Kidney (tissue), 14 donors: ENCODE results near the gene OGFR. TPM values are rescaled to one million over a fixed set of nuclear protein-coding genes. Genes with fewer than 3 reads are reported as not detected.

Experiments
- DNase-seq, 5 donors: peaks; one replicate each; pipeline ENCODE4 v3.0.0-alpha.2; 2013 to 2020
- FAIRE-seq: peaks from 2 replicates; lab custom pipeline; 2012; peaks lifted over from hg19 to GRCh38; lab: Jason Lieb, UNC
- H3K27ac ChIP-seq, 2 donors: one replicate each; pipeline ENCODE4 v1.7.0; 2013; ENCODE audit warnings: low read depth in 2 of 2, low read length in 2 of 2, inconsistent platforms in 1 of 2
- H3K27me3 ChIP-seq: one replicate; pipeline ENCODE4 v1.7.1; 2013; ENCODE audit warnings: low read length, inconsistent platforms; ENCODE audit not compliant: control insufficient read depth, insufficient read depth
- H3K36me3 ChIP-seq, 3 donors: one replicate each; pipeline versions ENCODE4 v1.7.0 to v1.7.1; 2013; ENCODE audit warnings: low read length in 3 of 3, control low read depth in 1 of 3, inconsistent platforms in 1 of 3; ENCODE audit not compliant: insufficient read depth in 3 of 3, control insufficient read depth in 2 of 3
- H3K4me1 ChIP-seq, 3 donors: one replicate each; pipeline versions ENCODE4 v1.7.0 to v1.7.1; 2013; ENCODE audit warnings: low read length in 3 of 3, inconsistent platforms in 1 of 3, low read depth in 1 of 3; ENCODE audit not compliant: control insufficient read depth in 2 of 3, insufficient read depth in 2 of 3
- H3K4me3 ChIP-seq, 3 donors: one replicate each; pipeline versions ENCODE4 v1.7.0 to v1.8.1; 2013; ENCODE audit warnings: low read length in 3 of 3, control low read depth in 1 of 3, inconsistent platforms in 1 of 3
- H3K9ac ChIP-seq, 3 donors: one replicate each; pipeline versions ENCODE4 v1.7.0 to v1.7.1; 2013; ENCODE audit warnings: low read length in 3 of 3, control low read depth in 1 of 3, inconsistent platforms in 1 of 3
- H3K9me3 ChIP-seq, 3 donors: one replicate each; pipeline versions ENCODE4 v1.7.0 to v1.7.1; 2013; ENCODE audit warnings: low read length in 3 of 3, control low read depth in 1 of 3, inconsistent platforms in 1 of 3; ENCODE audit not compliant: control insufficient read depth in 2 of 3, insufficient read depth in 1 of 3
- intact Hi-C: fragments of 100-400 bp; cut with DNase I; formaldehyde crosslinking; loops from one replicate; pipeline ENCODE4 v1.11.1; 2022
- polyA plus RNA-seq: library from polyadenylated mRNA; stranded (reverse); fragments of 350-450 nt; fragmentation: Illumina TruSeq; extraction: RNeasy Lipid Tissue Mini Kit (QIAGEN cat#74804); gene quantifications from one replicate; pipeline ENCODE4 v1.2.3, GENCODE V29; 2014; ENCODE audit warnings: low read depth, low replicate concordance; ENCODE audit not compliant: insufficient read depth
- total RNA-seq: library from RNA; stranded (reverse); fragmentation: NEBNext Ultra II Directional; extraction: Animal tissue kit (Norgen Biotek cat#: 25700); gene quantifications from one replicate; pipeline ENCODE4 v1.2.1, GENCODE V29; 2021
- TF ChIP-seq, protein P1 (sequence below): IDR thresholded peaks from 3 replicates; pipeline ENCODE4 v1.5.1; 2012; ENCODE audit warnings: mild to moderate bottlenecking, moderate library complexity, borderline replicate concordance; ENCODE audit not compliant: insufficient read depth; ENCODE audit errors: extremely low read depth
- donor health status: control.
- donor health status: control.
- donor health status: control.
- donor health status: control.
- donor health status: control.
- donor health status: DM: yes; HTN: yes; CAD: no.
- donor health status: Normal renal cell carcinoma (clear cell type).

The OGFR gene
- total and polyA plus RNA-seq, 2 donors from 2014 or later = 33.7 to 46.8 TPM

DNA sequence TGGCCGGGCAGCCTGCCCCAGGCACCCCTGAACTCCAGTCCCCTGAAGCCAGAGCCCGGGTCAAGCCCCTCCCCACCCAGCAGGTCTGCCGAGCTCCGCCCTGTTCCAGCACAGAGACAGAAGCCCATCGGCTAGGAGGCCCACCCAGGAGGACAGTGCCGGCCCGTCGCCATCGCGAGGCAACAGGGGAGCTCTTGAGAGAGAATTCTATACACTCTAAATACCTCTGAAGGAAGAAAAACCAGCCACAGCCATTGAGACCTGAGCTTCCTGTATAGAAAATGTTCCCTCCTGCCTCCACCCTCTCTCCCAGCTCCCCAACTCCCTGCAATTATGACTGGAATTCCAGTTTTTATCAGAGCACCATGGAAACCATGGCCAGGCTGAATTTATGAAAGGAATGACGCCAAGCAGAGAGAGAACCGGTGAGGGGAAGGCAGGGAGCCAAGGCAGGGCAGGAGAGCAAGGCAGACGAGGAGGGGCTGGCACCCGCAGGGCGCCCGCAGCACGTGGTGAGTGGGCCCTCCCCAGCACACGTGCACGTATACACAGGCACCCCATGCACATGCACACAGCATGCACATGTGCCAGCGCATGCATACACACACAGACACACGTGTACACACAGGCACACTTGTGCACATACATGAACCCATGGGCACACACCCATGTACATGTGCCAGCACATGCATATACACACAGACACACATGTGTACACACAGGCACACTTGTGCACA is 35.9 kb upstream of the OGFR start:
- TF ChIP-seq, protein P1, sequence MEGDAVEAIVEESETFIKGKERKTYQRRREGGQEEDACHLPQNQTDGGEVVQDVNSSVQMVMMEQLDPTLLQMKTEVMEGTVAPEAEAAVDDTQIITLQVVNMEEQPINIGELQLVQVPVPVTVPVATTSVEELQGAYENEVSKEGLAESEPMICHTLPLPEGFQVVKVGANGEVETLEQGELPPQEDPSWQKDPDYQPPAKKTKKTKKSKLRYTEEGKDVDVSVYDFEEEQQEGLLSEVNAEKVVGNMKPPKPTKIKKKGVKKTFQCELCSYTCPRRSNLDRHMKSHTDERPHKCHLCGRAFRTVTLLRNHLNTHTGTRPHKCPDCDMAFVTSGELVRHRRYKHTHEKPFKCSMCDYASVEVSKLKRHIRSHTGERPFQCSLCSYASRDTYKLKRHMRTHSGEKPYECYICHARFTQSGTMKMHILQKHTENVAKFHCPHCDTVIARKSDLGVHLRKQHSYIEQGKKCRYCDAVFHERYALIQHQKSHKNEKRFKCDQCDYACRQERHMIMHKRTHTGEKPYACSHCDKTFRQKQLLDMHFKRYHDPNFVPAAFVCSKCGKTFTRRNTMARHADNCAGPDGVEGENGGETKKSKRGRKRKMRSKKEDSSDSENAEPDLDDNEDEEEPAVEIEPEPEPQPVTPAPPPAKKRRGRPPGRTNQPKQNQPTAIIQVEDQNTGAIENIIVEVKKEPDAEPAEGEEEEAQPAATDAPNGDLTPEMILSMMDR = no peak
- intact Hi-C loops = no loop called here
- Histone ChIP-seq H3K9ac (no peak overlapping the region), H3K4me1 (peaks cover 0 to 34% (median 3%) of the 10 kb centered on the region in 3 donors), H3K27ac (peak overlapping the region; percentile 43 to 75), H3K9me3 (no peaks in the 10 kb centered on the region), H3K4me3 (no peak overlapping the region), H3K36me3 (no peaks in the 10 kb centered on the region), H3K27me3 (no peaks in the 10 kb centered on the region)
- FAIRE-seq (no peak), DNase-seq (peak in 4 of 5 donors; percentile 59 to 83 (median 78))

DNA sequence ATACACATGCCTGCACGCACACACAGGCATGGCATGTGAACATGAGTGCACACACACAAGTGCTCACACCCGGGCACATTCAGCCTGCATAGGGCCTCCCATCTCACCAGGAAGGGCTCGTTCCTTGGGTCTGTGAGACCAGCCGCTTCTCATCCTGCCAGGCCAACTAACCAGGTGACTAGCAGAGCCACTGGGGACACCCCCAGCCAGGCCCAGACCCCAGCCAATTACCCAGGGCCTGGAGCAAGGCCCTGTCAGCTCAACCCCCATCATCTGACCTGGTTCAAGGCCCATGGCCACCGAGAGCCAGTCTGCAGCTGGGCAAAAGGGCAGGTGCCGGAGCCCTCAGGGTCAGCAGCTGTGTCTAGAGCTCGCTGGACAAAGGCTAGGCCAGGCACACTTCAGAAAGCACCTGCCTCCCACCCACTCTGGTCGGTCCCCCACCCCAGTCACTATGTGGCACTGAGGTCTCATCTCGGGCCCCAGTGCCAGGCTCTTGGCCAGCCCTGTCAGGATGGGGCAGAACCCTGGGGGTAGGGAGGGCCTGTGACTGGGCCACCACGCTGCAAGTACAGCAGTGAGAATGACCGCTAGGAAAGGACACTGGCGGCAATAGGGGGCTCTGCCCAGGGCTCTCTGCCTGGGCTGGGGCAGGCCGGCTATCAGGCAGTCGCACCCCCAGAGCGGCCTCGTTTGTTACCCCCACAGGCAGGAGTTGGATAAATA is 35.1 kb upstream of the OGFR start:
- H3K9ac ChIP-seq = no peak overlapping the region
- TF ChIP-seq, protein P1 = no peak
- intact Hi-C loops = no loop called here
- H3K4me1 ChIP-seq = peaks cover 0 to 37% (median 3%) of the 10 kb centered on the region in 3 donors
- H3K4me3 ChIP-seq = no peak overlapping the region
- no peaks in the 10 kb centered on the region for H3K36me3 ChIP-seq
- FAIRE-seq (no peak), DNase-seq (peak in 1 of 5 donors; percentile 59)
- H3K9me3 ChIP-seq = no peaks in the 10 kb centered on the region
- no peaks in the 10 kb centered on the region for H3K27me3 ChIP-seq
- H3K27ac ChIP-seq = no peak overlapping the region

DNA sequence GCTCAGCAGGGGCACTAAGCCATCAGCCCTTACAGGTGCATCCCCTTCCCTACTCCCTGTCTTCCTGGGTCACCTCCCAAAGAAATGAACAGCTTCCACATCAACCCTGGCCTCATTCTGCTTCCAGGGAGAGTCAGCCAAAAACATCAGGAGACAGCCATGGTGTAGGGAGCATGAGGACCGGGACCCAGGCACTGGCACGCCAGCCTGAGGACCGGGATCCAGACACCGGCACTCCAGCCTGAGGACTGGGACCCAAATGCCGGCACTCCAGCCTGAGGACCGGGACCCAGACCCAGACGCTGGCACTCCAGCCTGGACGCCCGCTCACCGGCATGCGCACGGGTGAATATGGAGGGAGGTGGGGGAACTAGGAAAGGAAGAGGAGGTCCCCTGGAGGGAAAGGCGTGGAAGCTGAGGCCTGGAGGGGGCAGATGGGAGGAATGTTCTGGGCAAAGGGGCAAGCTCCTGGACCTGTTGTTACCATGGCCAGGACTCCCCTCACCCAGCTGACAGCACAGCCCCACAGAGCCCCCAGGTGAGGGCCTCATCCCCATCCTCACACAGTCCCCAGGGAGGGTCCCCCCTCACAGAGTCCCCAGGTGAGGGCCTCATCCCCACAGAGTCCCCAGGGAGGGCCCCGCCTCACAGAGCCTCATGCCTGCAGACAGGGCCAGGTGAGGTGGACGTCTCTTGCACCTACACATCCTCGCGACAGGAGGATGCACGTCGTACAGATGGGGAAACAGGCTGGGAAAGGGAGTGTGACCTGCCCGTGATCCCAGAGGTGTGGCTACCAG is 34.3 kb upstream of the OGFR start:
- no peak overlapping the region for H3K4me3 ChIP-seq
- TF ChIP-seq, protein P1 = no peak
- H3K9me3 ChIP-seq = no peaks in the 10 kb centered on the region
- peak in 1 of 5 donors; percentile 61 for DNase-seq
- no peak overlapping the region for H3K27ac ChIP-seq
- no peak overlapping the region for H3K9ac ChIP-seq
- peaks cover 0 to 39% (median 3%) of the 10 kb centered on the region in 3 donors for H3K4me1 ChIP-seq
- intact Hi-C loops = no loop called here
- H3K27me3 ChIP-seq = no peaks in the 10 kb centered on the region
- H3K36me3 ChIP-seq = no peaks in the 10 kb centered on the region
- no peak for FAIRE-seq
